Measurements from ENCODE around the gene UBE3D. TPM values are rescaled to one million over a fixed set of nuclear protein-coding genes. Genes with fewer than 3 reads are reported as not detected.

UBE3D gene
- total RNA-seq, 1 donor from 2014 or later = 7.4 TPM

DNA sequence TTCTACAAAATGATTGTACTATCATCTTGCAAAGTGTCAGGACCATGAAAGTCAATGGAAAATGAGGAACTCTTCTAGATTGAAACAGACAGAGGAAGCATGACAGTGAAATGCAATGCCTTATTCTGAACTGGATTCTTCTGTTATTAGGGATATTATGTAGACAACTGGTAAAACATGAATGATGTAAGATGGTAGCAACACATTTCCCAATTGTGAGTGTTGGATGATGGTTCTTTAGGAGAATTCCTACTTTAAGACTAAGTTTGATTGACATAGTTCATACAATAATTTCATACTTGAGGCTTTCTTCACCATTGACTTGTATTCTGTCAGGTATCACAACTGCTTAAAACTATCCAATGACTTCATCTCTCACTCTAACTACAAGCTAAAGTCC, 4.5 kb downstream of the UBE3D start:
- DNase-seq (ENCODE audit: low read depth) (no peak), FAIRE-seq (no peak)
- Mint-ChIP-seq H3K4me1 (ENCODE audit: low read depth, unreplicated experiment) (peaks cover 15% of the 10 kb centered on the region), H3K27me3 (ENCODE audit: low read depth, unreplicated experiment) (no peaks in the 10 kb centered on the region), H3K27ac (ENCODE audit: unreplicated experiment) (no peak overlapping the region), H3K36me3 (ENCODE audit: low read depth, unreplicated experiment) (peaks cover 4% of the 10 kb centered on the region), H3K9me3 (ENCODE audit: unreplicated experiment) (no peaks in the 10 kb centered on the region), H3K4me3 (ENCODE audit: unreplicated experiment) (no peak overlapping the region)
- no peaks in the 10 kb centered on the region for H4K20me1 ChIP-seq (ENCODE audit: insufficient read depth, low read length)
- H3K27me3 ChIP-seq (ENCODE audit: insufficient read depth, low read length) = no peaks in the 10 kb centered on the region
- H3K27ac ChIP-seq (ENCODE audit: low read depth, low read length) = no peak overlapping the region
- no peaks in the 10 kb centered on the region for H3K79me2 ChIP-seq (ENCODE audit: insufficient read depth, low read length)
- H3K4me1 ChIP-seq (ENCODE audit: insufficient read depth, low read length) = peaks cover 5% of the 10 kb centered on the region
- no peak overlapping the region for H3K4me3 ChIP-seq (ENCODE audit: insufficient read depth, low read depth, low read length)
- H3K36me3 ChIP-seq (ENCODE audit: insufficient read depth, low read length) = no peaks in the 10 kb centered on the region
- H3K9me3 ChIP-seq (ENCODE audit: insufficient read depth, low read depth, low read length) = no peaks in the 10 kb centered on the region
- H3K9ac ChIP-seq (ENCODE audit: low read length) = no peak overlapping the region
- no peak overlapping the region for H2AFZ ChIP-seq (ENCODE audit: low read depth, low read length)
- TF ChIP-seq EZH2 (IDR thresholded peaks at IDR 0.05; ENCODE audit: insufficient read depth, low read length) (no peak), CTCF (IDR thresholded peaks at IDR 0.05; ENCODE audit: insufficient read depth, low read depth, low read length) (no peak)
- no peak overlapping the region for H3K4me2 ChIP-seq (ENCODE audit: low read length)

DNA sequence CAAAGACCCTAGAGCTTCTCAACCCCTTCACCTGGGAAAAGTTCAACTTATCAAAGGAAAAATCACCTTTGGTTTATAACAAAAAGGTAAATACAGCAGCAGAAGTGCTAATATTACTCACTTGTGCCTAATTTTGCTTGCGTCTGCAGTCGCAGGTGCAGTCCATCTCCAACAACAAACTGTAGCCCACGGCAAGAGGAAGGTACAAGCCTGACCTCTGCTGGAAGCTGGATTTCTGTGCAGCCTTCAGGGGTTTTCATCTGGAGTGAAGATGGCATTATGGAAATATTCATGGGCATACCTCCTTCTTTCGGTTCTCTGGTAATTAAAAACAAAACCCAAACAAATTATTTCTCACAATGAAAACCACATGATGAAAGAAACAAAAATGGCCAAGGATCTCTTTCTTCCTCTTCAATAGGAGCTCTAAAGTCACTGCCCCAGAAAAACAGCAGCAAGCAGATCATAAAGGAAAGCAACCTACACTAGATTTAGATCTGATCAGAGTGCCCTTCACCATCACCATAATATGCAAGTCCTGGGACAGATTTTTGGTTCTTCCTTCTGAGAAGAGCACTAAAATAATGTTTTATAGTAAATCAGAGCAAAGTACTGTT, 7.8 kb downstream of the UBE3D start:
- Histone ChIP-seq H3K9ac (ENCODE audit: low read length) (no peak overlapping the region), H4K20me1 (ENCODE audit: insufficient read depth, low read length) (no peaks in the 10 kb centered on the region), H3K4me2 (ENCODE audit: low read length) (no peak overlapping the region), H3K4me3 (ENCODE audit: insufficient read depth, low read depth, low read length) (no peak overlapping the region), H3K27me3 (ENCODE audit: insufficient read depth, low read length) (no peaks in the 10 kb centered on the region), H3K9me3 (ENCODE audit: insufficient read depth, low read depth, low read length) (no peaks in the 10 kb centered on the region), H3K27ac (ENCODE audit: low read depth, low read length) (no peak overlapping the region), H3K4me1 (ENCODE audit: insufficient read depth, low read length) (peaks cover 5% of the 10 kb centered on the region), H2AFZ (ENCODE audit: low read depth, low read length) (no peak overlapping the region), H3K36me3 (ENCODE audit: insufficient read depth, low read length) (no peaks in the 10 kb centered on the region), H3K79me2 (ENCODE audit: insufficient read depth, low read length) (no peaks in the 10 kb centered on the region)
- no peak overlapping the region for H3K4me3 Mint-ChIP-seq (ENCODE audit: unreplicated experiment)
- peaks cover 9% of the 10 kb centered on the region for H3K4me1 Mint-ChIP-seq (ENCODE audit: low read depth, unreplicated experiment)
- peaks cover 5% of the 10 kb centered on the region for H3K36me3 Mint-ChIP-seq (ENCODE audit: low read depth, unreplicated experiment)
- TF ChIP-seq EZH2 (IDR thresholded peaks at IDR 0.05; ENCODE audit: insufficient read depth, low read length) (no peak), CTCF (IDR thresholded peaks at IDR 0.05; ENCODE audit: insufficient read depth, low read depth, low read length) (peak; percentile 86)
- no peak overlapping the region for H3K27ac Mint-ChIP-seq (ENCODE audit: unreplicated experiment)
- no peak for DNase-seq (ENCODE audit: low read depth)
- no peaks in the 10 kb centered on the region for H3K27me3 Mint-ChIP-seq (ENCODE audit: low read depth, unreplicated experiment)
- H3K9me3 Mint-ChIP-seq (ENCODE audit: unreplicated experiment) = no peaks in the 10 kb centered on the region
- FAIRE-seq = peak; percentile 67

DNA sequence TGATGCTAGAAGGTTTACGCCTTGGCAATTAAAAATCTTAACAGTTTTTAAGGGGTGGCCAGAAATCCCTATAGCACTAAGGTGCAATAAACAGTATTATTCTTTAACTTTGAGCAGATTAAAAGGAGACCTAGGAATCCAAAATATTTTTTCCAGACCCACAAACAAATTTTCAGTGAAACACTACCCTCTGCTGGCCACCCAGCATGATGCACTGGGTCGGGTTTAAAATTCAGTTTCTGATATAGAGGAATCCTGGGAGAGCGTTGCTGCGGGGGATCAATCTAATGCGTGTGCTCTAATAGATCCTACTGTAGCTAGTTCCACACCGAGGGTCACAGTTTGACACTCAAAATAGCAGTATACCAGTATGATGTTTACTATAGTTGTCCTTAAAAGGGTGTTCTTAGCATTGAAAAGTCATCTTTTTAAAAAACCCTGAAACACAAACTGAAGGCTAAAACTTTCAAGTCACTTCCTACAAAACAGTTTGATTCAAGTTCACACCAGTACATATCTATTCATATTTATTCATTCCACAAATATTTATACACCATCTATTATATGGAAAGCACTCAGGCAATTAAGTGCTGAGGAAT, 10.2 kb downstream of the UBE3D start:
- H3K9me3 ChIP-seq (ENCODE audit: insufficient read depth, low read depth, low read length) = no peaks in the 10 kb centered on the region
- Mint-ChIP-seq H3K36me3 (ENCODE audit: low read depth, unreplicated experiment) (peaks cover 6% of the 10 kb centered on the region), H3K4me3 (ENCODE audit: unreplicated experiment) (no peak overlapping the region), H3K27me3 (ENCODE audit: low read depth, unreplicated experiment) (no peaks in the 10 kb centered on the region), H3K27ac (ENCODE audit: unreplicated experiment) (no peak overlapping the region), H3K9me3 (ENCODE audit: unreplicated experiment) (no peaks in the 10 kb centered on the region), H3K4me1 (ENCODE audit: low read depth, unreplicated experiment) (peaks cover 7% of the 10 kb centered on the region)
- FAIRE-seq = peak; percentile 37
- DNase-seq (ENCODE audit: low read depth) = no peak
- H3K27ac ChIP-seq (ENCODE audit: low read depth, low read length) = no peak overlapping the region
- H3K36me3 ChIP-seq (ENCODE audit: insufficient read depth, low read length) = no peaks in the 10 kb centered on the region
- H3K4me3 ChIP-seq (ENCODE audit: insufficient read depth, low read depth, low read length) = no peak overlapping the region
- H3K9ac ChIP-seq (ENCODE audit: low read length) = no peak overlapping the region
- TF ChIP-seq EZH2 (IDR thresholded peaks at IDR 0.05; ENCODE audit: insufficient read depth, low read length) (no peak), CTCF (IDR thresholded peaks at IDR 0.05; ENCODE audit: insufficient read depth, low read depth, low read length) (peak; percentile 97)
- H2AFZ ChIP-seq (ENCODE audit: low read depth, low read length) = no peak overlapping the region
- peaks cover 4% of the 10 kb centered on the region for H4K20me1 ChIP-seq (ENCODE audit: insufficient read depth, low read length)
- H3K4me1 ChIP-seq (ENCODE audit: insufficient read depth, low read length) = no peaks in the 10 kb centered on the region
- no peaks in the 10 kb centered on the region for H3K79me2 ChIP-seq (ENCODE audit: insufficient read depth, low read length)
- H3K4me2 ChIP-seq (ENCODE audit: low read length) = no peak overlapping the region
- no peaks in the 10 kb centered on the region for H3K27me3 ChIP-seq (ENCODE audit: insufficient read depth, low read length)
